A673 (cell line): Measurements from ENCODE around the gene EWSR1.

ENCODE experiments used
- CTCF ChIP-seq: fragments of 300-800, 200-600 bp; sonication (generic); conservative IDR thresholded peaks from 2 replicates; pipeline ENCODE4 v1.5.1; 2017; ENCODE audit warnings: low read depth, mild to moderate bottlenecking, antibody characterized with exemption, low read length, moderate library complexity, mixed read lengths
- EZH2 ChIP-seq: fragments of 200-600 bp; sonication (generic); IDR thresholded peaks from 2 replicates; pipeline ENCODE4 v1.6.1; 2017; ENCODE audit warnings: borderline replicate concordance, low read depth, mild to moderate bottlenecking, mixed read lengths, antibody characterized with exemption, low read length; ENCODE audit not compliant: poor library complexity, severe bottlenecking

GRCh38 chr22:29340566-29340965 is 72.5 kb downstream of the EWSR1 start:
- no peak for TF ChIP-seq CTCF
- no peak for TF ChIP-seq EZH2
